Activated CD8-positive, alpha-beta memory T cell treated with anti-CD3 and anti-CD28 coated beads for 4 hours (primary cell): Measurements from ENCODE around the gene ZSCAN26.
A peak's percentile ranks its signal among the peaks of the same experiment; 100 is the strongest.
"Not testable (repeated sequence)": the region's sequence is repeated elsewhere in the genome, so short reads cannot be mapped to it uniquely, and the experiment has no call there.

Experiments used
- DNase-seq, 2 donors: peaks; one replicate each; pipeline ENCODE4 v3.0.0-alpha.2; 2020; ENCODE audit warnings: low read depth in 2 of 2

ZSCAN26 gene

DNA sequence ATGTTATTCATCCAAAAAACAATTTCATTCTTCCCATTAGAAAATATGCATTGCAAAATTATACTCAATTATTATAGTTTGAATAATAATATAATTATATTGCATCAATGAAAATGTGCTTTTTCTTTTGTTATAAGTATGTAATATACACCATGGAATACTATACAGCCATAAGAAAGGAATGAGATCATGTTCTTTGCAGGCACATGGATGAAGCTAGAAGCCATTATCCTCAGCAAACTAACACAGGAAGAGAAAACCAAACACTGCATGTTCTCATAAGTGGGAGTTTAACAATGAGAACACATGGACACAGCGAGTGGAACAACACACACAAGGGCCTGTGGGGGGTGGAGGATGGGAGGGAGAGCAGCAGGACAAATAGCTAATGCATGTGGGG, 9.9 kb upstream of the ZSCAN26 start:
- DNase-seq = no peak

DNA sequence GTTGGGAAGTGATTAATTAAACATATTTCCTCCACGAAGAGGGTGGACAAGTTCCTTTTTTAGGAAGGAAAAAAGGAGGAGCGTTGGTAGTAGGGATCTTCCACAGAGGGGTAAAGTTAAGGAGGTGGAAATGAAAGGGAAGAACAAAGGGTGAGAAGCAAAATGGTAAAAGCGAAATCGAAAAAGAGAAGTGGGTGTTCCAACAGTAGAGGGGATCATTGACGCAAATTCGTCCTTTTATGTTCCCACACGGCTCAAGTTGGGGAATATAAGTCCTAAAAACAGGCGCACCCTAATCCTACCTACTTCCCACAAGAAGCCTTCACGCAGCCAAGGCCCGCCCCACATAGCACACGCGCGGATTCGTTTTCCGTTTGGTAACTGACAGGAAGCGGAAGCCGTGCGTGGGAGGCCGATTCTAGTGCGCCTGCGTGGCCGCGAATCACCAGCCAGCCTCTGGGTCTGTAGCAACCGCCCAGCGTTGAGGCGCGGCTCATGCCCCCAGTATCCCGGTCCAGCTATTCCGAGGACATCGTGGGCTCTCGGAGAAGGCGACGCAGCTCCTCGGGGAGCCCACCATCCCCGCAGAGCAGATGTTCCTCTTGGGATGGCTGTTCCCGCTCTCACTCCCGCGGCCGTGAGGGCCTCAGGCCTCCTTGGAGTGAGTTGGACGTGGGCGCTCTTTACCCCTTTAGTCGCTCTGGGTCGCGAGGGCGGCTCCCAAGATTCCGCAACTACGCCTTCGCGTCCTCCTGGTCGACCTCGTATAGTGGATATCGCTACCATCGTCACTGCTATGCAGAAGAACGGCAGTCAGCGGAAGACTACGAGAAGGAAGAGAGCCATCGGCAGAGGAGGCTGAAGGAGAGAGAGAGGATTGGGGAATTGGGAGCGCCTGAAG, 7.8 kb upstream of the ZSCAN26 start, which contains the start of gene NKAPL:
TSS of gene NKAPL (plus strand) at position 421 of the 901 bp plus-strand sequence. CDS start at position 496, 75 bp downstream.
- peak; percentile 43 to 47 for DNase-seq

DNA sequence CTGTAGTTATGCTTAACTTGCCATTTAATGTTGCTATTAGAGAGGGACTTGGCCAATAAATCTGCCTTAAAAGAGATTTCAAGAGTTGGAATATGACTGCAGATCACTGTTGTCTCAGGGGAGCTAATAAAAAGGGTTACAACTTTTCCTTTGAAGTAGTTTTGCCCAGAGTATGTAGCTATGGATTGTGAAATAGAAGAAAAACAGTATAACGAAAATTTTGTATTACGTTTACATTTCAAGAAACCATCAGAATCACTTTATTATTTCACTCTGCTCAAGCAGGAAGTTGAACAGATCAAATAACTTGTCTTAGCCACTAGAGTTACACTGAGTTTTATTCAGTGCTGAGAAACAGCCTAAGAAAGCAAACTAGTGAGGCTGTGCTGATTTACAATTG, 3.0 kb upstream of the ZSCAN26 start:
- no peak for DNase-seq

DNA sequence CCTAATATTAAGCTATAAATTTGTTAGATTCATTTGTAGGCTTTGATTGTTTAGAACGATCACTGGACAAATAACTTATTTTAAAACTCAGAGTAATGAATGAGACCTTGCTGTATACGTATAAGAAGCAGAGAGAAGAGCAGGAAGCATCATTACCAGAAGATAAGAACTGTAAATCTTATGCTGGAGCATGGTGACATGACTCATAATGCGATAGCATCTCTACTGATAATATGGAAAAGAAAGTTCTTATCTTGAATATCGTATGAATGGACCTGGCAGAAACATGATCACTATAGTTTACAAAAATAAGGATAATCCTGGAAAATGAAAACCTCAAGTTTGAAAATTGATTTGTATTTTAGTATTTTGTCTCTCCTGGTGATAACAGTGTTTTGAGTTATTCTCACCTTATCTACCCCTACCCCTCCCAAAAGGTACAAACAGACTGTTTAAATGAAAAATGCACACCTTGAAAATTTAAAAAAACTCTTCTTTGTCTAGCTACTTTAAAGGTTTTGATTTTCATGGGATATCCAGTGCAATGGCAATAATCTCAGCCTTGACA, 2.0 kb upstream of the ZSCAN26 start:
- no peak for DNase-seq

DNA sequence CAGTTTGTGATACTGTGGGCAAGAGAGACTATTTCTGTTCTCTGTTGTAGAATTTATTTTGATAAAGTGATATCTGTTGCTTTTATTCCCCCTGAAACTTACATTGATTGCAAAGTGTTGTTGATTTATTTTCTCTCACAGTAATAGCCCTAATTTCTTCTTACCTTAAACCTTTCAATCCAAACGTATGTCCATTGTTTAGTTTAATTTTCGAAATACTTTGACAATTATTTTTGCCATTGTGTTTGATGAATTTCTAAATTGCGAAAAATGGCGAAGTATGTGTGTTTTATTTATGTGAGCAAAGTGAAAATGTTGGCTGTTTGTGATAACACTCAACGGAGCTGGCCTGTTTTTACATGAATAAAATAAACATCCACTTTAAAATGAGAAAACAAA, 381 bp upstream of the ZSCAN26 start:
- DNase-seq = no peak

DNA sequence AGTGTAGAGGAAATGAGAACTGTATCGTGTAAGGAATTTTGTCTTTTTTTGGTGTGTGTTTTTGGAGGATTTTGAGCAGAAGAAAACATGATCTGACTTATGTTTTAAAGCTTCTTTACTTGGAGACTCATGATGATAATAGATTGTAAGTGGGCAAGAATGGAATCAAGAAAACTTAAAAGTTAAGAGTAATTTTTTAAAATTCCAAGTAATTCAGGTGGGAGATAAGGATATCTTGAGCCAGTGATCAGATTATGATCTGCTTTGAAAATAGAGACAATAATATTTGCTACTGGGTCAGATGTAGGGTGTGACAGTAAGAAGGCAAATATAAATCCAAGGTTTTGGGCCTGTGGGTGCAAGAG, 734 bp downstream of the ZSCAN26 start:
- no peak for DNase-seq

DNA sequence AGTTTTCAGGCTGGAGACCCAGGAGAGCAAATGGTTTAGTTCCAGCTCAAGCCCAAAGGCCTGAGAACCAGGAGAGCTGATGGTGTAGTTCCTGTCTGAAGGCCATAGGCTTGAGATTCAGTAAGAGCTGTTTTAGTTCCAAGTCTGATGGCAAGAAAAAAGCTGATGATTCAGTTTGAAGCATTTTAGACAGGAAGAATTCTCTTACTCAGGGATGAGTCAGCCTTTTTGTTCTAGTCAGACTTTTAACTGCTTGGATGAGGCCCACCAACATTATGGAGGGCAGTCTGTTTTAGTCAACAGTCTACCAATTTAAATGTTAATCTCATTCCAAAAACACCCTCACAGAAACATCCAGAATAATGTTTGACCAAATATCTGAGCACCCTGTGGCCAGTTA, 2.5 kb downstream of the ZSCAN26 start:
- DNase-seq = no peak

DNA sequence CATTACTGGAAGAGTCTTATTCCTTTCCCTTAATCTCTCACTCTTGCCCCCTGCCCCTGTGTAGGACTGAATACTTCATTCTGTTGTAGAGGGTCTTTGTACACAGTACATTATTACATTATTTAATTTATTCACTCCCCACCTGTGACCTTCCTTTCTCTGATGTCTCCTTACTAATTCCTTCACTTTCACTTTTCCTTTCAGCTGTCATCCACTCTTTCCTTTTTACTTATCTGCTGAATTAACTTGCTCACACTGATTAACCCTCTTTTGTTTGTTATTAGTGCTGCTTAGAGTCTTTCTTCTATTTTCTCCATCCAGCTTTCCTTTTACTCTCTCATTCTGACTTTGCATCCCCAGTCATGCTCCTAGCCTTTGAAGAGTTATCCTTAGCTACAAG, 7.9 kb downstream of the ZSCAN26 start:
- no peak for DNase-seq

DNA sequence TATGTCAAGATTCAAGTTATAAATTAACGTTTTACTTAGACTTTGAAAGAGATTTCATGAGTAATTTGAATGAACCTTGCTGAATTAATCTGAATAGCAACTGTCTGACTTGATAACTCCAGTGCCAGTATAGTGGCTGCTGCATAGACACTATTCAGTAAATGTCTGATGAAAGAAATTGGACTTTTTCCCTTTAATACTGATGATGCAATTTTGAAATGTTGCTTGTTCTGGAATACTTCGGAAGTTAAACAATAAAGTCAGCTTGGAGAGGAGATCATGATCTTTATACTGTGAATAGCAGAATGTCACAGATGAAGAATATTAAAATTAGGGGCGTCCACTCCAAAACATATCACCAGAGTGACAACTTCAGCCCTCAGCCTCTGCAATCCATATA, 10.8 kb downstream of the ZSCAN26 start:
- no peak for DNase-seq

DNA sequence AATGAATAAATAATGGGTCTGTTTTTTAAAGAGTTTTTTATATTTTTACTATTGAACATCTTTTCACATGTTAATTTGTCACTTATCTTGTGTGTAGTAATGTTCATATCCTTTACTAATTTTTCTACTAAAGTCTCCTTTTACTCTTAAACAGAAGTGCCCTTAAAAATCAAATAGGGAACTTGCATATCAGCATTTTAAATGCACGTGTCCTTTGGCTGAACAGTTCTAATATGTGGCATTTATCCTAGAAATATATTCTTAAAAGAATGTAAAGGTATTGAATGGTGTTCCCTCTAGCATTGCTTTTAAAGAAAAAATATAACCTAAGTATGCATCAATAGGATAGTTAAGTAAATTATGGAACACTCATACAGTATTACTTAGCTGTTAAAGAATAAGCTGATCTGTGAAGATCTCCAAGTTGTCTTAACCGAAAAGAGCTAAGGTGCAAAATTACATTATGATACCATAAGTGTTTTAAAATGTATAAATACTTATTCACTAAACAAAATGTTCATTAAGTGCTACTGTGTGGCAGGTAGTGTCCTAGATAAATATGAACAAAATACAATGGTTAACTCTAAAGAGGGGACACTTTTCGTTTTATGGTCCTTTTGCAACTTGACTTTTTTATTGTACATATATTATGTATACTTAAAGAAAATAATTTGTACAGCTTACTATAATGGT, 13.8 kb downstream of the ZSCAN26 start:
- DNase-seq = no peak

DNA sequence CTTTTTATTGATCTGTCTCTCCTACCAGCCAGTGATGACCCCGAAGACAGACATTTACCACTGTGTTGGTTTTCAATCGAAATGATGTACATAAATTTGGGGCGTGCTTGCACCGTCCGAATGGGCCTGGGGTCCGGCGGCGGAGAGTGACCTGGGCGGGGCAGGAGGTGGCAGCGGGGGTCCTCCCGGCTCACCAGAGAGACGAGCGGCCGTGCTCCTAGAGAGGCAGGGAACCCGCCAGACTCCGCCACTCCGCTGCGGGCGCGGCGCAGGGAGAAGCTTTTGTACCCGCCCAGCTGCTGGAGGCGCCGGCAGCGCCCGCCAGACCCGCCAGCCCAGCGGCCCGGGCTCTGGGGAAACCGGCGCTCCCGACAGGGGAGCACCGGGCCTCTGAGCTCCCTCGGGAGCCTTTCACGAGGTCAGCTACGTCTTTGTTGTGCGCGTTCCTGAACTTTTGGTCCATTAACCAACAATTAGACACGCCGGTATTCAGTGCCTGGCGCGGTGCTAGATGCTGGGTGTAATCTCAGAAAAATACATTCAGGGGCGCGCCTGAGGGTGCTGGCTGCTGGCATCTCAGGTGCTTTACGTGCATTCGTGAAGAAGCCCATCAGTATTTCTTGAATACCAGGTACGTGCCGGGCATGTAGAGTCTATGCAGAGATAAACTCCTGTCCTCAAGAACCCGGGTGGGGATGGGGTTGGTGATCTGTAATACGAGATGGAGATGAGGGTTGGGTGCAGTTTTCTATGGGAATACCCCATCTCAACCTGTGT, 14.5 kb downstream of the ZSCAN26 start, which contains the start of gene PGBD1:
TSS of gene PGBD1 (plus strand) at position 285 of the 777 bp plus-strand sequence. CDS start 2,242 bp downstream, outside the sequence.
- peak; percentile 9 to 12 for DNase-seq

DNA sequence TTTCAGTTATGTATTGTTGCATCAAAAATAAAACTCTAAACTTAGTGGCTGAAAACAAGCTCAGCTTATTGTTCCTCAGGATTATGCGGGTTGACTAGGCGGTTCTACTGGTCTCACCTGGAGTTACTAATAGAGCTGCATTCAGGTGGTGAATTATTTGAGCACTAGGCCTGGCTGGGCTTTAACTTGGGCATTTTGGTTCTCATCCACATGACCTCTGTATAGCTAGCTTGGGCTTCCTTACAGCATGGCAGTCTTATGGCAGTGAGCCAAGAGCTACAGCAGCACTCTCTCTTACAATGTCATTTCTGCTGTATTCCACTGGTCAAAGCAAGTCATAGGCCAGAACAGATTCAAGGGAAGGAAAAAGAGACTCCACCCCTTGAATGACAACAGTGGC, 16.0 kb downstream of the ZSCAN26 start:
- DNase-seq = no peak

DNA sequence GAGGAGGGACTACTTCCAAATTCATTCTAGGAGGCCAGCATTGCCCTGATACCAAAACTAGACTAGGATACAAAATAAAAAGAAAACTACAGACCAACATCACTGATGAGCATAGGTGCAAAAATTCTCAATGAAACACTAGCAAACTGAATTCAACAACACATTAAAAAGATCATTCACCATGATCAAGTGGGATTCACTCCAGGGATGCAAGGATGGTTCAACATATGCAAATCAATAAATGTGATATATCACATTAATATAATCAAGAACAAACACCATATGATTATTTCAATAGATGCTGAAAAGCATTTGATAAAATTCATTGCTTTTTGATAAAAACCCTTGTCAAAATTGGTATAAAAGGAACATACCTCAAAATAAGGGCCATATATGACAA, 24.6 kb downstream of the ZSCAN26 start:
- DNase-seq = no peak

DNA sequence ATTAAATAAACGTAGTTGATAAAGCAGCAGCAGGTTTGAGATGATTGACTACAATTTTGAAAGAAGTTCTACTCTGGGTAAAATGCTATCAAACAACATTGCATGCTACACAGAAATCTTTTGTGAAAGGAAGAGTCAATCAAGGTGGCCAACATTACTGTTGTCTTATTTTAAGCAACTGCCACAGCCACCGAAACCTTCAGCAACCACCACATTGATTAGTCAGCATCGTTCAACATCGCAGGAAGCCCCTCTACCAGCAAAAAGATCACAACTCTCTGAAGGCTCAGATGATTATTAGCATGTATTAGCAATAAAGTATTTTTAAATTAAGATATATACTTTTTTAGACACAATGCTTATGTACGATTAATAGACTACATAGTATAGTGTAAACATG, 28.4 kb downstream of the ZSCAN26 start:
- no peak for DNase-seq

DNA sequence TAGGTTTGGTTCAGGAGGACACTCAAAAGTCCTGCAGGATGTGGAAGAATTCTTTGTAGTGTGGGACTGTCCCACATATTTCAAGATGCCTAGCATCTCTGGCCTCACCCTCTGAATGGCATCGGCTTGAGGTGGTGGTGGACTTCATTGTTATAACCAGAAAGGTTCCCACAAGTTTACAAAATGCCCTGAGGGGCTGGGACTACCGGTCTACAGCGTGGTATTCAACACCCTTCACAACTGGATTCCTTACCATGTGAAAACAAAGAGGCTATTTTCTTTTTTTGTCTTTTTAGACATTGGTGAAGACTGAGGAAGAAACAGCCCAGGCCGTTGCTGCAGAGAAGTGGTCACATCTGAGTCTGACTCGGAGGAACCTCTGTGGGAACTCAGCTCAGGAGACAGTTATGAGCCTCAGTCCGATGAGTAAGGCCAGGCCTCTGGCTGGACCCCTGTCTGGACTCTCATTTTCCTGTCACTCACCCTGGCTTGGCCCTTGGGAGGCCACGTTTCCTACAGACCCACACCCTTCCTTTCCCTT, 29.6 kb downstream of the ZSCAN26 start:
- DNase-seq = no peak

DNA sequence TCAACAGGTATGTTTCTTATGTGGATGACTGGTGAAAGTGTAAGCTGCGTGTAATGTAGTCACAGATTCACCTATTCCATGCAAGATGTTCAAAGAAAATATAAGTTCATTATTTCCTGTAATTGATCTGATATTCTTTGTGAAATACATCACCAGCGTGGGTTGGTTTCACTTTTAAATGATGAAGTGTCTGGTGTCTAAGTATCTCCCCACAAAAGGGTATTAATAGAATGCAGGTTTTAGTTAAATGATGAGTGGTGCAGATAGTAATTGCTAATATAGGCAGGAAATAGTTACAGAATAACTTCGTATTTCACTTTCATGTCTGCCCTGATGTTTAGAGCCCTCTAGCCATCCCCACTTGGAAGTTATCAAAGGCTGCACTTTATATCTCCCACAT, 36.6 kb downstream of the ZSCAN26 start:
- DNase-seq = no peak

DNA sequence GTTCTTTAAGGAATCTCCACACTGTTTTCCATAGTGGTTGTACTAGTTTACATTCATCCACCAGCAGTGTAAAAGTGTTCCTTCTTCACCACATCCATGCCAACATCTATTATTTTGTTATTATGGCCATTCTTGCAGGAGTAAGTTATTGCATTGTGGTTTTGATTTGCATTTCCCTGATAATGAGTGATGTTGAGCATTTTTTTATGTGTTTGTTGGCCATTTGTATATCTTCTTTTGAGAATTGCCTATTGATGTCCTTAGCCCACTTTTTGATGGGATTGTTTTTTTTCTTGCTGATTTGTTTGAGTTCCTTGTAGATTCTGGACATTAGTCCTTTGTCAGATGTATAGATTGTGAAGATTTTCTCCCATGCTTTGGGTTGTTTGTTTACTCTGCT, 39.4 kb downstream of the ZSCAN26 start:
- DNase-seq = not testable (repeated sequence)

DNA sequence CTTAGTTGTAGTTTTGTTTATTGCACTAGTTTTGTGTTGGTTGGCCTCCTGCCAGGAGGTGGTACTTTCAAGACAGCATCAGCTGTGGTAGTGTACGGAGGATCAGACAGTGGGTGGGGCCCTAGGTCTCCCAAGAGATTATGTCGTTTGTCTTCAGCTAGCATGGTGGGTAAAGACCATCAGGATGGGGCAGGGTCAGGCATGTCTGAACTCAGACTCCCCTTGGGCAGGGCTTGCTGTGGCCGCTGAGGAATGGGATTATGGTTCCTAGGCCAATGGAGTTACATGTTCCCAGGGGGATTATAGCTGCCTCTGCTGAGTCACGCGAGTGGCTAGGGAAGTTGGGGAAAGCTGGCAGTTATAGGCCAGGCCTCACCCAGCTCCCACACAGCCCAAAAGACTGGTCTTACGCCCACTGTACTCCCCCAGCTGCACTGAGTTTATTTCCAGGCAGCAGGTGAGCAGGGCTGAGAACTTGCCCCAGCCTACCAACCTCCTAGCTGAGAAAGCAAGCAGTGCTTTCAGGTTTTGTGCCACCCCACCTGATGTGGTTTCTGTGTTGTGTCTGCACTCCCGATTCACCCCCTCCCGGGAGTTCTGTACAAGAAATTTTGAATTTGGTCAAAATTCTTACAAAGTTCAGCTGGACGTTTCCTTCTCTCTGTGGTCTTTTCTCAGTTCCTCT, 44.3 kb downstream of the ZSCAN26 start:
- no peak for DNase-seq

DNA sequence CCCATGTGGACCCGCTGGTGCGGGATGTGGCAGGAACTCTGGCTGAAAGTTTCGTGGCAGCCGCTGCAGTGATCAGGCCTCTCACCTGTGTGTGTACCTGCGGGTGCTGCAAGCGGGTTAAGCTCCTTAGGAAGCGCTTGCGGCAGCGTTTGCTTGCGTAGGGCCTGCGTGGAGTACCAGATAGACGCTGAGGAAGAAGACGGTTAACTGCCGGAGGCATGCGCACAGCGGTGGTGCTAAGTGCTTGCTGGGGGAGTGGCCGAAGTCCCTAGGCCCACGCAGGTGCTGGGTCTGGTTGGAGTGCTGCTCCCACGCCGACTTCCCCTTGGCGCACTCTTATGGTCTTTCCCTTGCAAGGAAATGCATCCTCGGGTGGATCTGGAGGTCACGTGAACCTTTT, 46.0 kb downstream of the ZSCAN26 start:
- DNase-seq = no peak

DNA sequence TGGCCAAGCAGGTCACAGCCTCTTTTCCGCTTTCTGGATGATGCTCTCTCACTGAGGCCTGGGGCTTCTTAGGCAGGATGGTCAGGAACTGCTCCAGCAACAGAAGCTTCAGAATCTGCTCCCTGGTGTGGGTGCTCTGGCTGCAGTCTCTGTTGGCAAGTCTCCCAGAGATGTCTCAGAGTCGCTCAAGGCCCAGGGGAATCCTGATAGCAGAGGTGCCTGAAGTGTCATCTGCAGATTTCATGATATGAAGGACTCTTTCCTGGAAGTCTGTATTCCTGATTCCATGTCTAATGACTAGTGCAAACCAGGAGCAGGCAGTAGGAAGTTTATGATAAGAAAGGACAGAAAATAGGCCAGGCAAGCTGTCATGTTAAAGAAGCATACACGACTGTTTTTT, 48.7 kb downstream of the ZSCAN26 start:
- no peak for DNase-seq

DNA sequence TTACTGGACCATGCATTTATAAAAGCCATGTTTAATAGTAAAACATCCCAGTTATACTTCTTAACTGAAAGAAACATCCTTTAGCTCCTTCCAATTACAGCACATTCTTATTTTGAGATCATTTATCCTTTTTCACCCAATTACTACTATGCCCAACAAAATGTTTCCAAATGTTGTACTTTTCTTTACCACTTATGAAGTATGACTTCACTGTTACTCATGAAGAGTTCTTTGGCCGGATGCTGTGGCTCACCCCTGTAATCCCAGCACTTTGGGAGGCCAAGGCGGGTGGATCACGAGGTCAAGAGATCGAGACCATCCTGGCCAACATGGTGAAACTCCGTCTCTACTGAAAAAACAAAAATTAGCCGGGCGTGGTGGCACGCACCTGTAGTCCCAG, 50.9 kb downstream of the ZSCAN26 start:
- not testable (repeated sequence) for DNase-seq
